ENCODE data around the gene VILL.

- TF ChIP-seq POLR2AphosphoS5 (IDR thresholded peaks at IDR 0.05; ENCODE audit: low read depth, low read length) (no peak), POLR2A (IDR thresholded peaks at IDR 0.05; ENCODE audit: low read depth, low read length) (no peak), SPI1 (IDR thresholded peaks at IDR 0.05; ENCODE audit: low read depth, low read length) (no peak)
Observed at GRCh38 chr3:37984596-37984995, 6.0 kb upstream of the VILL start.

Data from GM12891 (cell line).